HCT116 (cell line): Measurements from ENCODE around the gene ANXA3. TPM values are rescaled to one million over a fixed set of nuclear protein-coding genes. Genes with fewer than 3 reads are reported as not detected.

Source experiments
- ATAC-seq: fragments of 200-7000 bp; cut with Tn5 transposase; 2 replicates; pipeline ENCODE4 v1.9.1; 2020; ENCODE audit warnings: mild to moderate bottlenecking, moderate library complexity
- BruUV-seq: library from RNA; stranded (reverse); fragments of 400-500 nt; replicated peaks from 2 replicates; lab custom pipeline; 2021; lab: Mats Ljungman, UMichigan
- CTCF ChIA-PET: fragments of 300-600 bp; sonication (Branson Sonifier 250); formaldehyde crosslinking; loops from one replicate; lab custom pipeline; 2021; ENCODE audit warnings: antibody characterized with exemption; lab: Charles Lee
- POLR2A ChIA-PET: fragments of 300-600, 350-600 bp; sonication (Branson Sonifier 250); formaldehyde crosslinking; loops from one replicate; lab custom pipeline; 2021; ENCODE audit warnings: antibody characterized with exemption; lab: Charles Lee
- RAD21 ChIA-PET, 2 experiments: fragments of 300-600 bp; sonication (Branson Sonifier 250); formaldehyde crosslinking; loops; one replicate each; lab custom pipeline; 2023; ENCODE audit warnings: low total read pairs in 2 of 2; ENCODE audit not compliant: uncharacterized antibody in 2 of 2, unreplicated experiment in 2 of 2, low non-redundant PET in 1 of 2; lab: Charles Lee
- DNase-seq: peaks from one replicate; pipeline ENCODE4 v3.0.0-alpha.2; 2010; ENCODE audit warnings: low read depth, low spot score
- H2AFZ ChIP-seq: fragments of 200-600 bp; shearing (Covaris generic), sonication (generic); 2 replicates; pipeline ENCODE4 v1.6.1; 2017; ENCODE audit warnings: low read depth, mixed run types, mixed read lengths, antibody characterized with exemption, low read length; ENCODE audit not compliant: poor library complexity, severe bottlenecking
- H3K27ac ChIP-seq: 2 replicates; pipeline ENCODE4 v1.5.1; 2012; ENCODE audit warnings: low read depth, low read length
- H3K27me3 ChIP-seq: fragments of 200-600 bp; sonication (generic); 2 replicates; pipeline ENCODE4 v1.6.1; 2016; ENCODE audit warnings: mixed run types, low read length, mixed read lengths; ENCODE audit not compliant: insufficient read depth
- H3K36me3 ChIP-seq, 2 experiments: fragments of 200-500 bp in 1 of 2; fragments of 200-600 bp in 1 of 2; sonication (Bioruptor generic) in 1 of 2; sonication (generic) in 1 of 2; 2 replicates each; pipeline versions ENCODE4 v1.5.1 to v1.6.1; 2014 to 2016; ENCODE audit warnings: low read length in 2 of 2, inconsistent platforms in 1 of 2, mixed read lengths in 1 of 2, mixed run types in 1 of 2; ENCODE audit not compliant: insufficient read depth in 2 of 2, control insufficient read depth in 1 of 2
- H3K4me1 ChIP-seq, 2 experiments: fragments of 200-600 bp in 1 of 2; sonication (generic) in 1 of 2; 2 replicates each; pipeline versions ENCODE4 v1.5.1 to v1.6.1; 2012 to 2017; ENCODE audit warnings: low read length in 2 of 2, inconsistent platforms in 1 of 2, mild to moderate bottlenecking in 1 of 2, mixed read lengths in 1 of 2, mixed run types in 1 of 2, moderate library complexity in 1 of 2; ENCODE audit not compliant: insufficient read depth in 2 of 2, control insufficient read depth in 1 of 2
- H3K4me2 ChIP-seq: fragments of 200-600 bp; sonication (generic); 2 replicates; pipeline ENCODE4 v1.6.1; 2017; ENCODE audit warnings: mixed run types, low read length, mixed read lengths
- H3K4me3 ChIP-seq, 2 experiments: fragments of 200-600 bp in 1 of 2; sonication (generic) in 1 of 2; replicated peaks in 1 of 2; 2 replicates each; pipeline ENCODE4 v1.5.1; 2011 to 2016; ENCODE audit warnings: low read length in 2 of 2, control low read depth in 1 of 2, low read depth in 1 of 2, mild to moderate bottlenecking in 1 of 2, mixed read lengths in 1 of 2, mixed run types in 1 of 2
- H3K79me2 ChIP-seq: fragments of 200-600 bp; sonication (generic); 2 replicates; pipeline ENCODE4 v1.6.1; 2017; ENCODE audit warnings: mild to moderate bottlenecking, mixed run types, low read length, moderate library complexity, mixed read lengths; ENCODE audit not compliant: insufficient read depth
- H3K9ac ChIP-seq: fragments of 200-600 bp; sonication (generic); 2 replicates; pipeline ENCODE4 v1.6.1; 2016; ENCODE audit warnings: low read length, mixed read lengths
- H3K9me2 ChIP-seq: fragments of 200-600 bp; sonication (generic), shearing (Covaris generic); 2 replicates; pipeline ENCODE4 v1.6.1; 2017; ENCODE audit warnings: mixed run types, mild to moderate bottlenecking, moderate library complexity; ENCODE audit not compliant: insufficient read depth
- H3K9me3 ChIP-seq, 2 experiments: fragments of 200-500 bp in 1 of 2; fragments of 200-600 bp in 1 of 2; sonication (Bioruptor generic) in 1 of 2; sonication (generic) in 1 of 2; 2 replicates each; pipeline ENCODE4 v1.6.1; 2014 to 2017; ENCODE audit warnings: low read length in 2 of 2, mixed read lengths in 2 of 2, inconsistent platforms in 1 of 2, low read depth in 1 of 2, mild to moderate bottlenecking in 1 of 2, mixed run types in 1 of 2, moderate library complexity in 1 of 2; ENCODE audit not compliant: control insufficient read depth in 1 of 2, insufficient read depth in 1 of 2
- H4K20me1 ChIP-seq: fragments of 200-600 bp; sonication (generic), shearing (Covaris generic); 2 replicates; pipeline ENCODE4 v1.6.1; 2017; ENCODE audit warnings: mixed run types, mild to moderate bottlenecking, moderate library complexity; ENCODE audit not compliant: insufficient read depth
- CBX3 ChIP-seq: IDR thresholded peaks from 2 replicates; pipeline ENCODE4 v1.6.1; 2012; ENCODE audit warnings: low read depth
- CEBPB ChIP-seq: IDR thresholded peaks from 2 replicates; pipeline ENCODE4 v1.6.1; 2012; ENCODE audit warnings: low read depth
- CTCF ChIP-seq, 3 experiments: fragments of 200-600 bp in 1 of 3; sonication (generic) in 1 of 3; IDR thresholded peaks in 2 of 3; conservative IDR thresholded peaks in 1 of 3; 2 replicates each; pipeline ENCODE4 v1.5.1; 2012 to 2017; ENCODE audit warnings: low read depth in 2 of 3, low read length in 2 of 3, antibody characterized with exemption in 1 of 3, borderline replicate concordance in 1 of 3, control low read depth in 1 of 3, mild to moderate bottlenecking in 1 of 3, mixed read lengths in 1 of 3, mixed run types in 1 of 3, moderate library complexity in 1 of 3; ENCODE audit not compliant: insufficient read depth in 1 of 3
- EGR1 ChIP-seq: IDR thresholded peaks from 2 replicates; pipeline ENCODE4 v1.6.1; 2012; ENCODE audit warnings: low read depth
- ELF1 ChIP-seq: IDR thresholded peaks from 2 replicates; pipeline ENCODE4 v1.6.1; 2012; ENCODE audit warnings: low read depth, borderline replicate concordance
- EZH2 ChIP-seq: fragments of 200-600 bp; sonication (generic); IDR thresholded peaks from 2 replicates; pipeline ENCODE4 v1.6.1; 2017; ENCODE audit warnings: antibody characterized with exemption, mixed run types
- EZH2phosphoT487 ChIP-seq: fragments of 200-600 bp; IDR thresholded peaks from 2 replicates; pipeline ENCODE4 v1.6.1; 2018; ENCODE audit warnings: antibody characterized with exemption, borderline replicate concordance
- FOSL1 ChIP-seq: IDR thresholded peaks from 2 replicates; pipeline ENCODE4 v1.6.1; 2012; ENCODE audit warnings: low read depth
- POLR2A ChIP-seq: IDR thresholded peaks from 2 replicates; pipeline ENCODE4 v1.7.0; 2011; ENCODE audit warnings: borderline replicate concordance; ENCODE audit not compliant: insufficient read depth, insufficient read length; ENCODE audit errors: extremely low read depth
- RAD21 ChIP-seq: IDR thresholded peaks from 2 replicates; pipeline ENCODE4 v1.6.1; 2012; ENCODE audit warnings: low read depth, mild to moderate bottlenecking
- REST ChIP-seq: IDR thresholded peaks from 2 replicates; pipeline ENCODE4 v1.6.1; 2012; ENCODE audit warnings: low read depth
- SP1 ChIP-seq: IDR thresholded peaks from 2 replicates; pipeline ENCODE4 v1.6.1; 2012; ENCODE audit warnings: low read depth
- YY1 ChIP-seq: IDR thresholded peaks from 2 replicates; pipeline ENCODE4 v1.6.1; 2011; ENCODE audit warnings: low read length, low read depth, moderate library complexity, mild to moderate bottlenecking; ENCODE audit not compliant: insufficient replicate concordance; ENCODE audit errors: extremely low read depth
- ZFX ChIP-seq: fragments of 450-650 bp; IDR thresholded peaks from 2 replicates; pipeline ENCODE4 v1.6.1; 2017
- ZNF274 ChIP-seq: fragments of 200-500 bp; sonication (Bioruptor generic); IDR thresholded peaks from 2 replicates; pipeline ENCODE4 v1.6.1; 2014; ENCODE audit warnings: mild to moderate bottlenecking, low read depth, low read length, inconsistent platforms
- intact Hi-C: fragments of 100-400 bp; cut with micrococcal nuclease; formaldehyde crosslinking; loops from 2 replicates; pipeline ENCODE4 v1.10.0; 2022
- total RNA-seq: library from RNA; stranded (reverse); gene quantifications from one replicate; pipeline ENCODE4 v1.2.1, GENCODE V29; 2021; ENCODE audit not compliant: unreplicated experiment

ANXA3 gene
- total RNA-seq, 1 experiment from 2014 or later: 158 TPM

DNA sequence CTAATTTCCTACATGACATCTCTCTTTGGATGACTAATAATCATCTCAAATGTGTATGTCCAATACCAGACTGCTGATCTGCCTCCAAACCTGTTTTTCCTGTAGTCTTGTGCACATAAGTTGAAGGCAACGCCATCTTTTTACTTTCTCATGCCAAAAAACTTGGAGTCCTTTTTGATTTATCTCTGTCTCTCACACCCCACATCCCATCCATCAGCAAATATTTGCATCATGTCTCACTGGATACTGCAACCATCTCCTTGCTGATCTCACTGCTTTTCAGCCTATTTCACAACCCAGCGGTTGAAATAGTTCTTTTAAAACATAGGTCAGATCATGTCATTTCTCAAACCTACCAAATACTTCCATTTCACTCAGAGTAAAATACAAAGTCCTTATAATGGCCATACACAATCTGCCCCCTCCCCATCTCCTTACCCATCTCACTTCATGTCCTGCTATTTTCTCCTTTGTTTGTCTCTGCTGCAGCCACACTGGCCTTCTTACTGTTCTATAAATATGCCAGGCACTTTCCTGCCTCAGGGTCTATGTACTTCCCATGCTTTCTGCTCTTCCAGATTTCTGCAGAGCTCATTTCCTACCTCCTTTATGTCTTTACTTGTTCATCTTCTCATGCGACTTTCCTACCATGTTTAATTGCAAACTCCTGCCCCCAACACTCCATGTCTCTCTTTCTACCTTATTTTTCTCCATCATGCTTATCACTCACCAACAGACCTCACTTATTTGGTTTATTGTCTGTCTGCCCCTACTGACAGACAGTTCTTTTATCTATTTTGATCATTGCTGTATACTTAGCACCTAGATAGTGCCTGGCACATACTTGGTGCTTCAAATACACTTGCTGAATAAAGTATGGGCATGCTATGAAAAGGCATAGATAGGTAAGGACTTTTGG lies 98.8 kb downstream of the ANXA3 start:
- Histone ChIP-seq H3K9ac (no peak overlapping the region), H3K36me3 (no peaks in the 10 kb centered on the region), H2AFZ (no peak overlapping the region), H3K79me2 (no peaks in the 10 kb centered on the region), H3K27ac (no peak overlapping the region), H4K20me1 (no peaks in the 10 kb centered on the region), H3K9me3 (no peaks in the 10 kb centered on the region), H3K27me3 (no peaks in the 10 kb centered on the region), H3K4me1 (peaks cover 3 to 14% of the 10 kb centered on the region in 2 experiments; a peak in 3 of 4 replicates), H3K4me3 (no peak overlapping the region), H3K4me2 (no peak overlapping the region), H3K9me2 (no peaks in the 10 kb centered on the region)
- intact Hi-C loops: no loop called here
- RAD21 ChIA-PET: no interaction called here
- no peak for TF ChIP-seq EZH2phosphoT487
- no peak for TF ChIP-seq EZH2
- no peak for TF ChIP-seq REST
- TF ChIP-seq POLR2A: no peak
- TF ChIP-seq EGR1: no peak
- no peak for TF ChIP-seq RAD21
- no peak for TF ChIP-seq ZFX
- TF ChIP-seq ZNF274: no peak
- TF ChIP-seq FOSL1: no peak
- no peak for TF ChIP-seq ELF1
- no peak for TF ChIP-seq YY1
- no peak for TF ChIP-seq CBX3
- TF ChIP-seq CTCF (IDR thresholded peaks at IDR 0.05 in 2 of 3, conservative IDR thresholded peaks at IDR 0.05 in 1 of 3; ENCODE audit: borderline replicate concordance in 1 of 3, insufficient read depth in 1 of 3, low read depth in 2 of 3, low read length in 2 of 3): no peak
- no peak for TF ChIP-seq CEBPB
- TF ChIP-seq SP1: no peak
- DNase-seq (no peak), ATAC-seq (no peak)
- CTCF ChIA-PET: no interaction called here
- BruUV-seq: no TSS peak
- POLR2A ChIA-PET: no interaction called here
